Central memory CD8-positive, alpha-beta T cell (primary cell): ENCODE results near the gene ZFHX2.

Source experiments
- ATAC-seq: fragments of 150-1000 bp; cut with Tn5 transposase; replicated peaks from 2 replicates; pipeline ENCODE4 v1.10.0; 2022; ENCODE audit warnings: mild to moderate bottlenecking, moderate FRiP score, moderate number of reproducible peaks; ENCODE audit not compliant: poor library complexity, severe bottlenecking; ENCODE audit errors: extremely low read depth
- DNase-seq, 2 donors: peaks; one replicate each; pipeline ENCODE4 v3.0.0; 2021; ENCODE audit warnings: low spot score in 2 of 2
- H3K27ac Mint-ChIP-seq: one replicate; pipeline ENCODE4 v1.8.0; 2022; ENCODE audit warnings: low read depth, mild to moderate bottlenecking, moderate library complexity, mixed read lengths
- H3K27me3 Mint-ChIP-seq: one replicate; pipeline ENCODE4 v1.8.0; 2022; ENCODE audit warnings: mixed read lengths
- H3K36me3 Mint-ChIP-seq: one replicate; pipeline ENCODE4 v1.8.0; 2022; ENCODE audit warnings: mild to moderate bottlenecking, moderate library complexity, mixed read lengths; ENCODE audit not compliant: insufficient read depth
- H3K4me1 Mint-ChIP-seq: one replicate; pipeline ENCODE4 v1.8.0; 2022; ENCODE audit warnings: mixed read lengths
- H3K4me3 Mint-ChIP-seq: one replicate; pipeline ENCODE4 v1.8.0; 2022; ENCODE audit warnings: mild to moderate bottlenecking, moderate library complexity, mixed read lengths
- H3K9me3 Mint-ChIP-seq: one replicate; pipeline ENCODE4 v1.8.0; 2022; ENCODE audit warnings: mixed read lengths

Gene ZFHX2

DNA sequence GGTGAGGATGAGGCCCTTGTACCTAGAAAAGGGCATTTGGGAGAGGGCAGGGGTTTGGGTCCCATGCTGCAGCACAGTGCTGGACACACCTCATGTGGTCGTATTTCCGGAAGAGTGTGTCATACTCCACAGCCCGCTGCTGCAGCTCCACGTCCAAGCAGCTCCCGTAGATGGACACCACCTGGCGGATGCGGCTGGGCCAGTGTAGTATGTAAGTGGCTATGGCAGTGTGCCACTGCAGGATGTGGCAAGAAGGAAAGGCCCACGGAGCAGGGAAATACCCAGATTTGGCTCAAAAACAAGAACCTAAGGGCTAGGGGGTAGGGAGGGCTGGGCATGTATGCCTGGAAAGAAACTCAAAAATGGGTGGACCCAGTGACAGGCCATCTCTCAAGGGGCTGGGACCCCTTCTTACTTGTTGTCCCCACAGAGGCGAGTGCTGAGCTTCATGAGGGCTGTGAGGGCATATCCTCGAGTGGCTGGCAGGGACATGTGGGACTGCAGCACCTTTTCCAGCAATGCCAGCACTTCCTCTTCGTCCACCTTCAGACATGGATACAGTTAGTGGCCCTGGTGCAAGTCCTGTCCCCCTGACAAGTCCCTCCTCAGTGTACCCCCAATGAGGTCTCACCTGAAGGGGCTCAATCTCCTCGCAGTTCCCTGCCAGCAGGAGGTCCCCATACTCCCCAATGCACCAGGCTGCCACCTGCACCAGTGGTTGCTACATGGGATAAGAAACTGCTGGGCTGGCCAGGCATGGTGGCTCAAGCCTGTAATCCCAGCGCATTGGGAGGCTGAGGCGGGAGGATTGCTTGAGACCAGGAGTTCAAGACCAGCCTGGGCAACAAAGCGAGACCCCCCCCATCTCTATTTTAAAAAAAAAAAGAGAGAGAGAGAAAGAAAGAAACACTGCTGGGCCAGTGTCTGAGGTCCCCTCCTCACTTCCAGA lies 10.6 kb upstream of the ZFHX2 start:
- Mint-ChIP-seq H3K36me3 (peaks cover 24% of the 10 kb centered on the region), H3K4me3 (no peak overlapping the region), H3K27ac (peak overlapping the region; percentile 41), H3K4me1 (peaks cover 38% of the 10 kb centered on the region), H3K9me3 (no peaks in the 10 kb centered on the region), H3K27me3 (no peaks in the 10 kb centered on the region)
- ATAC-seq (no peak), DNase-seq (no peak)

DNA sequence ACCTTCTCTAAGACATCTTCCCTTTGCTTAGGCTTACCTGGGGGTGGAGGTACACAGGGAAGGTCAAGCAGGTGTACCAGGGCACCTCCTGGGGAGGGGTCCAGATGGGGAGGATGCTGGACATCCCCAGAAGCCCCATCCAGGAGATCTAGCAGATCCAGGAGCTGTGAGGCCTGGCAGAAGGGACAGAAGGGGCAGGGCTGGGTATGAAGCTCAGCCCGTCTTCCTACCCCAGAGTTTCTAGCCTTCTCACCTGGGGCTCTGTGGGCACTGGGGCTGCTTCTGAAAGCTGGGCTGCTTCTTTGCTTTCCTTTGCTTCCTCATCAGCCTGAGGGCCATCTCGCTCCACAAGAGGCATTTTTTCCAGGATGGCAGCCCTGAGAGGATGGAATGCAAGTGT lies 9.7 kb upstream of the ZFHX2 start:
- DNase-seq (no peak), ATAC-seq (no peak)
- no peaks in the 10 kb centered on the region for H3K27me3 Mint-ChIP-seq
- H3K4me1 Mint-ChIP-seq = peaks cover 40% of the 10 kb centered on the region
- no peaks in the 10 kb centered on the region for H3K9me3 Mint-ChIP-seq
- no peak overlapping the region for H3K4me3 Mint-ChIP-seq
- peaks cover 23% of the 10 kb centered on the region for H3K36me3 Mint-ChIP-seq
- H3K27ac Mint-ChIP-seq = no peak overlapping the region

DNA sequence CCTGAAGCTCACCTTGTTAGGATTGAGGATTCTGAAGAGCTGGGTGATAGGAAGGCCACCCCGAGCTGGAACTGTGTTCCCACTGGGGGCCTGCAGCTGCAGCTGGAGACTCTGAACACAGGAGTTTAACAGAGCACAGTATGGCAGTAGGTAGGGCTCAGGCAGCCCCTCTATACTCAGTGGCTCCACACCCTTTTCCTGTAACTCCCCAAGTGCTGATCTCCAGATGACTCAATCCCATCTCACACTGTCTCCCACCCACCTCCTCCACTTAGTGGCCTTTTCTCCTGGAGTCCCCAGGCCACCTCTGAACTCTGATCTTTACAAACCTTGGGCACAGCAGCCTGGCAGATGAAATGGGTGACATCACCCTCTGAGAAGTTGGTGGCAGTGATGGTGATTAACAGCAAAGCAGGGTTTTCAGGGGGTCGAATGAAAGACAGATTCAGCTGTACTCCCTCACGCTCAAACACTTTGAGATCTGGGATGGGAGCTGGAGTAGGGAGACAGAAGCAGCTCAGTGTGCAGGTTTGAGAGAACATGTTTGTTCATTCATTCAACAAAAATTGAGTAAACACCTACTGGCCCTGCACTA lies 8.5 kb upstream of the ZFHX2 start:
- Mint-ChIP-seq H3K27me3 (no peaks in the 10 kb centered on the region), H3K9me3 (no peaks in the 10 kb centered on the region), H3K4me1 (peaks cover 49% of the 10 kb centered on the region), H3K36me3 (peaks cover 29% of the 10 kb centered on the region), H3K4me3 (no peak overlapping the region), H3K27ac (no peak overlapping the region)
- no peak for DNase-seq
- no peak for ATAC-seq

DNA sequence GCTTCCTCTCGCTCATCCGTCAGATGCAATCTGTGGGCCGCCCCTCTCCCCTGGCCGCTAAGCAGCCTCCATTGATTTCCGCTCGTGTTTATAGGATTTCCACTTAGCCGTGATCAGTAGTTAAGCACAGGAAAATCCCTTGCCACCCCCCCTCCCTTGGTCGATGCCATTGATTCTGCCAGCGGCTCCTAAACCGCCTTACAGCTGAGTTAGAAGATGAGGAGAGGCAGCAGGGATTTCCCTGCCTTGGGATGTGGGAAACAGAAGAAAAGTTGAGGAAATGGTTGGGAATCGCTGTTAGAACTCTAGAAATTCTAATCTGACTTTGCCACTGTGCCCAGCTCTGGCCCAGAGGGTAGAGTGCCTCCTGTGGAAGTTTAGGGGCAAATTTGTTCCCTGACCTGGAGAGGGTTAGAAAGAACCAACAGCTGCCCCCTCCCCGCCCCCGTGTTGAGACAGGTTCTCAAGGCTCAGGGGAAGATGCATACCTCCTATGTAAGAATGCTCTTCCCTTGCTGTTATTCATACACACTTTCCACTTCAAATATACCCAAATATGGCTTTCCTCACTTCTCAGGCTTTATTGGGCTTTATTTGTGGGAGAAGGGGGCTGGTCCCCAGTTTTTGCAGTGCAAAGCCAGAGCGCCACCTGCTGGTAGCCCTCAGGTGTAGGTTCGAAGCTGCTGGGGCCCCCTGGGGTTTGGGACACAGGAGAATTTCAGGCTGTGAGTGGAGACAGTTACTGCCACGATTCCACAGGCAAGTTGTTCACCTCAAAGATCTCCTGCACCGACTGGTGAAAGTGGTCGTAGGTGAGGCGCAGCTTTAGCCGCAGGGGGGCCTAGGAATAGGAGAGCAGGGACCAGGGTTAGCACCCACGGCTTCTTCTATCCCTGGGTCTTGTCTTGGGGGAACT lies 7.7 kb upstream of the ZFHX2 start:
- H3K27me3 Mint-ChIP-seq = no peaks in the 10 kb centered on the region
- peaks cover 27% of the 10 kb centered on the region for H3K36me3 Mint-ChIP-seq
- no peak overlapping the region for H3K4me3 Mint-ChIP-seq
- peaks cover 47% of the 10 kb centered on the region for H3K4me1 Mint-ChIP-seq
- no peak overlapping the region for H3K27ac Mint-ChIP-seq
- DNase-seq = peak; percentile 31 to 52
- no peak for ATAC-seq
- no peaks in the 10 kb centered on the region for H3K9me3 Mint-ChIP-seq

DNA sequence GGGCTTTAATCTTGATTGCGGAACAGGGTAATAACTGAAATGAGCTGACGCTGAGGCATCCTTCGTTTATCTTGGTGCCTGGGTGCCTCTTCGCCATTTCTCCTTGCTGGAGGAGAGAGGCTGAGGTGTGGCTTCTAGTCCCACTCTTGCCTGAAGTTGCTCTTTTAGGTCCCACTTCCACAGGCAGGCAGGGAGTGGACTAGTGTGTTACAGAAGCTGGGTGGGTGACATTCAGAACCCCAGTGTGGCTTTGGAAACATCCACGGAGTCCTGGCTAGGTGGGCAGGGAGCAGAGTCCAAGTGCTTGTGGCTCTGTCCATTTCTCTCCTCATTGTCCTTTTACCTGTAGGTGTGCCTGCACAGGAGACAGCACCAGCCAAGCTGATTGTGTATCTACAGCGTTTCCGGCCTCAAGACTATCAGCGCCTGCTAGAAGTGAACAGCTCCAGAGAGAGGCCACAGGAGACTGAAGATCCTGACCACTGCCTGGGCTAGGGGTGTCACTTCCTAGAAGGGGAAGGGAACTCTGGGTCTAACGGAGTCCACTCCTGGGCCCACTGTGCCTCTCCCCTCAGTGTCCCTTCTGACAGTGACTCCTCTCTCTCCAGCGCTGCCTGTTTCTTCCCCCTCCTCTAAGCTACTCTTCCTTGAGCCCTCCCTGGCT lies 6.9 kb upstream of the ZFHX2 start:
- Mint-ChIP-seq H3K36me3 (peaks cover 25% of the 10 kb centered on the region), H3K27ac (no peak overlapping the region), H3K27me3 (no peaks in the 10 kb centered on the region), H3K9me3 (no peaks in the 10 kb centered on the region), H3K4me1 (peaks cover 42% of the 10 kb centered on the region), H3K4me3 (no peak overlapping the region)
- ATAC-seq = no peak
- DNase-seq = no peak

DNA sequence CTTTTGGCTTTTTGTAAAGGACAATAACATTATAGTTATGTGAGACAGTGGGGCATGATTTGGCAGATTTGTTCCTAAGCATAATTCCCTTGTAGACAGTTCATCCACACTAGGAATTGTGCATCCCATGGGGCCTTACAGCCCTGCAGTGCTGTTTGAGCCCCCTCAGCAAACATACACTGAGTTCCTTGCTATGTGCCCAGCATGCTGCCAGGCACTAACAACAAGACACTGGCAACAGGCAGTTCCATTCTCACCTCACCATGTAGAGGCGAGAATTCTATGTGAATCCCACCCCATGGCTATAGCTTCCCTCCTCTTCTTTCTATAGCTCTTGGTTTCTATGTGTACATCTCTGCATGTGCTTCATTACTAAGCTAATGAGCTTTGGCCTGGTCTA lies 6.4 kb upstream of the ZFHX2 start:
- H3K27ac Mint-ChIP-seq = peak overlapping the region; percentile 91
- peaks cover 22% of the 10 kb centered on the region for H3K36me3 Mint-ChIP-seq
- no peaks in the 10 kb centered on the region for H3K9me3 Mint-ChIP-seq
- ATAC-seq (no peak), DNase-seq (no peak)
- H3K4me3 Mint-ChIP-seq = peak overlapping the region; percentile 59
- H3K4me1 Mint-ChIP-seq = peaks cover 42% of the 10 kb centered on the region
- no peaks in the 10 kb centered on the region for H3K27me3 Mint-ChIP-seq

DNA sequence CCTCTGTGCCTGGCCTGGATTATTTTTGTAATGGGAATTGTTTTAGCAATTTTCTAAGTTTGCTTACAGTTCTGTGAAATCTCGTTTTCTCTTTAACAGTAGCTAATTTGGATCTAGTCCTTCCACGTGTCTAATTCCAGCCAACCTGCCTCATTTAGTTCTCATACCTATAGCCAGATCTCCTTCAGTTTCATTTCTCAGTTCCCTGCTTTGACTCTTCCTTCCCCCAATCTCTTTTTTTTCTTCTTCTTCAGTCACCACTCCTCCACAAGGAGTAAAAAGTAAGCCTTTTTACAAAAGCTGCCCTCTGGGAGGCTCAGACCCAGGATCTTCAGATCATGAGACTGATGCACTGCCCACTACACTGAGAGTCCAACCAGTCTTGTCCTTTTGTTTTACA lies 6.0 kb upstream of the ZFHX2 start:
- H3K4me1 Mint-ChIP-seq = peaks cover 42% of the 10 kb centered on the region
- peak overlapping the region; percentile 59 for H3K4me3 Mint-ChIP-seq
- peaks cover 21% of the 10 kb centered on the region for H3K36me3 Mint-ChIP-seq
- peak overlapping the region; percentile 91 for H3K27ac Mint-ChIP-seq
- H3K27me3 Mint-ChIP-seq = no peaks in the 10 kb centered on the region
- no peaks in the 10 kb centered on the region for H3K9me3 Mint-ChIP-seq
- ATAC-seq = no peak
- no peak for DNase-seq

DNA sequence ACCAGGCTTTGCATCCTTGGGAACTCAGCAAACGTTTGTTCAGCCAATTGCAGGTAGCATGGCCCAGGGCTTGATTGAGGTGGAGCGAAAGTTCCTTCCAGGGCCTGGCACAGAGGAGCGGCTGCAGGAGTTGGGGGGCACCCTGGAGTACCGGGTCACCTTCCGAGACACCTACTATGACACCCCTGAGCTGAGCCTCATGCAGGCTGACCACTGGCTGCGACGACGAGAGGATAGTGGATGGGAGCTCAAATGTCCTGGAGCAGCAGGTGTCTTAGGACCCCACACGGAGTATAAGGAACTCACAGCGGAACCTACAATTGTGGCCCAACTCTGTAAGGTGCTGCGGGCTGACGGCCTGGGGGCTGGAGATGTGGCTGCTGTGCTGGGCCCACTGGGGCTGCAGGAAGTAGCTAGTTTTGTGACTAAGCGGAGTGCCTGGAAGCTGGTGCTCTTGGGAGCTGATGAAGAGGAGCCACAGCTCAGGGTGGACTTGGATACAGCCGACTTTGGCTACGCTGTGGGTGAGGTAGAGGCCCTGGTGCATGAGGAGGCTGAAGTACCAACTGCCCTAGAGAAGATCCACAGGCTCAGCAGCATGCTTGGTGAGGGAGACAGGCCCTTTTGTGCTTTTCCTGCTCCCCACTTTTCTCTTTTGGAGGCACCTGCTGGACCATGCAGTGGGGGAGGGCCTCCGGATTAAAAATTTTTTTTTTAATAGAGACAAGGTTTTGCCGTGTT lies 5.3 kb upstream of the ZFHX2 start:
- Mint-ChIP-seq H3K27ac (peak overlapping the region; percentile 91), H3K4me3 (peak overlapping the region; percentile 89)

DNA sequence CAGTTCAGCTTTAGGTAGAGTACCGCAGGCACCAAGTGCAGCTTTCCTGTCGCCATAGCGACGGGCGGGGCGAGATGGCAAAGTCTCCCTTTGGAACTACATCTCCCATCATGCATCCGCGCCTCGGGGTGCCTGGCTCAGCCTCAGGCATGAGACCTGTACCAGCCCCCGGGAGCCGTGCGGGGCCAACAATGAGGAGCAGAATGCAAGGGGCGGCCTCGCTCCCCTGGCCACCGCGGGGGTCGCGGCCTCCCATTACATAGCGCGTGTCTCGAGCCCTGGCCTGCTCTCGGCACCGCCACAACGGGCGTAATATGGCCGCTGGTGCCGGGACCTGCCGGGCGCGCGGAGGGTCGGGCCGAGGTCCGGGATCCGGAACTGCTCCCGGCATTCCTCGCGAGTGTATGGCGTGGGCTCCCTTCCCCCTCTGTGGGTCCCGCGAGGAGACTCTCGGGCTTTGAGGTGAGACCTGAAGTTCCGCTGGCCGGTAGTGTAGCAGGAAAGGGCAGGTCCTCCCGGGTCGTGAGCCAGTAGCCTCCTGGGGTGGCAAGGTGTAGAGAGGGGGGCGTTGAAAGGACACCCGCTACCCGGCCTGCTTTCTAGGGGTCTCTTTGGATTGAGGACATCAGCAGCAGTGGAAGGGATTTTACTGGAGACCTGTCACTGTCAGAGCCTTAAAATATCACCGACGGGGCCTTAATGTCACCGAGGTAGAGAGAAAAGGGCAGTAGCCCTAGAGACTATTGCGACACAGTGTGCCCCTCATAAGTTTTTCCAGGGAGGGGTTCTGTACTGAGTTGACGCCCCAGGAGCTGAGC lies 4.5 kb upstream of the ZFHX2 start, which contains the start of gene THTPA:
THTPA (plus strand) TSS at position 390 of the 818 bp plus-strand sequence. CDS start 487 bp downstream, outside the sequence.
- Mint-ChIP-seq H3K9me3 (no peaks in the 10 kb centered on the region), H3K4me1 (peaks cover 41% of the 10 kb centered on the region), H3K36me3 (peaks cover 14% of the 10 kb centered on the region), H3K27ac (peak within 1 kb of the TSS; percentile 91), H3K27me3 (no peaks in the 10 kb centered on the region), H3K4me3 (peak within 1 kb of the TSS; percentile 89)
- DNase-seq (peak; percentile 83 to 88), ATAC-seq (peak; percentile 88)

More for the DNA sequence above, 5.3 kb upstream of the ZFHX2 start:
- peaks cover 19% of the 10 kb centered on the region for H3K36me3 Mint-ChIP-seq
- ATAC-seq (no peak), DNase-seq (no peak)
- H3K27me3 Mint-ChIP-seq = no peaks in the 10 kb centered on the region
- H3K4me1 Mint-ChIP-seq = peaks cover 43% of the 10 kb centered on the region
- H3K9me3 Mint-ChIP-seq = no peaks in the 10 kb centered on the region

DNA sequence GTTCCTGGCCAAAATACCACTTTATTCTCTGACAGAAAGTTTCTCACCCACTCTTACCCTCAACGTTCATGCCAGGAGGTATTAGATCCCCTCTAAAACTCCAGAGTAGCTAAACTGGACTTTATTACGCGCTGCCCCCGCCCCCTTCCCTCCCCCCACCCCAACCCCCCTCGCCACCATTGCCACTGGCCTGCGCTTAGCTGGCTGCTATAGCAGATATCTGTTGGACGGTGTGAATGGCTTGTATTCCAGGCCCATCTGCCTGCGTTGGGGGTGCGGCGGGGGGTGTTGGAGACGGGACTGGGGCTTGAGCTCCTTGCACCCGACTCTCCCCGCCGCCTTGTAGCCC lies 3.9 kb upstream of the ZFHX2 start:
- H3K27me3 Mint-ChIP-seq = no peaks in the 10 kb centered on the region
- DNase-seq (no peak), ATAC-seq (no peak)
- peak overlapping the region; percentile 91 for H3K27ac Mint-ChIP-seq
- H3K4me3 Mint-ChIP-seq = peak overlapping the region; percentile 89
- H3K9me3 Mint-ChIP-seq = no peaks in the 10 kb centered on the region
- peaks cover 11% of the 10 kb centered on the region for H3K36me3 Mint-ChIP-seq
- H3K4me1 Mint-ChIP-seq = peaks cover 41% of the 10 kb centered on the region

DNA sequence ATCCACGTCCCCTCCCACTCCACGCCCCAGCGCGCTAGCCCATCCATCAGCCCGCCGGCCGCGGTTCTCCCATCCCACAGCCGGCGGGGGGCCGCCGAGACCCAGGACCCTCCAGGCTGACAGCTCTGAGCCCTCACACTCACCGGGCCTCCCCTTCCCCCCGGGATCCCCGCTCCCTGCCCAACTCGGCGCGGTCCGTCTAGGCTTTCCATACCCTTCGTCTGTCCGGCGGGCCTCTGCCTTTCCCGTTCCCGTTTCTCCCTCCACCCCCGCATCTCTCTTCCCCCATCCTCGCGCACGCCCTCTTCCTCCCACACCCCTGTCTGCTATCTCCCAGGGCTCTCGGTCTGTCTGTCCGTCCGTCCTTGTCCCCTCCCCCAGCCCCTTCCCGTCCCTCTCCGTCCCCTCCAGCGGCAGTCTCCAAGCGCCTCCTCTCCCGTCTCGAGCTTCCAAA lies 726 bp downstream of the ZFHX2 start:
- no peak for ATAC-seq
- peak overlapping the region; percentile 81 for H3K27ac Mint-ChIP-seq
- no peaks in the 10 kb centered on the region for H3K27me3 Mint-ChIP-seq
- peaks cover 12% of the 10 kb centered on the region for H3K4me1 Mint-ChIP-seq
- H3K4me3 Mint-ChIP-seq = no peak overlapping the region
- DNase-seq = no peak
- peaks cover 2% of the 10 kb centered on the region for H3K36me3 Mint-ChIP-seq
- H3K9me3 Mint-ChIP-seq = no peaks in the 10 kb centered on the region
